H54 (cell line): ENCODE data around the gene XIRP1.

Experiments
- DNase-seq: peaks from one replicate; pipeline ENCODE4 v3.0.0; 2011; ENCODE audit warnings: low spot score, mixed read lengths; ENCODE audit not compliant: insufficient read length
- FAIRE-seq: peaks from 3 replicates; lab custom pipeline; 2011; peaks lifted over from hg19 to GRCh38; lab: Jason Lieb, UNC
- POLR2A ChIP-seq: IDR thresholded peaks from 2 replicates; pipeline ENCODE4 v1.6.1; 2011; ENCODE audit warnings: low read depth, mild to moderate bottlenecking, low read length

XIRP1 gene

GRCh38 chr3:39196671-39197356 lies 4.4 kb upstream of the XIRP1 start:
- FAIRE-seq (no peak), DNase-seq (no peak)
- no peak for TF ChIP-seq POLR2A

- FAIRE-seq: no peak
- no peak for DNase-seq
Observed at GRCh38 chr3:39196034-39196433, 3.6 kb upstream of the XIRP1 start.

GRCh38 chr3:39193391-39193790 lies 996 bp upstream of the XIRP1 start:
- FAIRE-seq (no peak), DNase-seq (no peak)
- TF ChIP-seq POLR2A: no peak

More at GRCh38 chr3:39196034-39196433, 3.6 kb upstream of the XIRP1 start:
- TF ChIP-seq POLR2A: no peak

- no peak for FAIRE-seq
- DNase-seq: no peak
- TF ChIP-seq POLR2A: no peak
Observed at GRCh38 chr3:39191773-39192172, 622 bp downstream of the XIRP1 start.

GRCh38 chr3:39191111-39191510 lies 1.3 kb downstream of the XIRP1 start:
- no peak for FAIRE-seq
- no peak for DNase-seq
- no peak for TF ChIP-seq POLR2A

GRCh38 chr3:39190281-39191025 lies 1.9 kb downstream of the XIRP1 start:
- FAIRE-seq: no peak
- no peak for TF ChIP-seq POLR2A
- no peak for DNase-seq

- DNase-seq (peak; percentile 74), FAIRE-seq (no peak)
- TF ChIP-seq POLR2A: no peak
Observed at GRCh38 chr3:39189959-39190269, 2.5 kb downstream of the XIRP1 start.

- FAIRE-seq (no peak), DNase-seq (no peak)
- TF ChIP-seq POLR2A: no peak
Observed at GRCh38 chr3:39189150-39189958, 3.0 kb downstream of the XIRP1 start.

GRCh38 chr3:39188271-39189149 lies 3.9 kb downstream of the XIRP1 start:
- no peak for TF ChIP-seq POLR2A
- FAIRE-seq (no peak), DNase-seq (no peak)

- FAIRE-seq (no peak), DNase-seq (no peak)
- TF ChIP-seq POLR2A: no peak
Observed at GRCh38 chr3:39187372-39188155, 4.8 kb downstream of the XIRP1 start.

- FAIRE-seq (no peak), DNase-seq (no peak)
- no peak for TF ChIP-seq POLR2A
Observed at GRCh38 chr3:39186692-39187151, 5.7 kb downstream of the XIRP1 start.

GRCh38 chr3:39185959-39186691 lies 6.3 kb downstream of the XIRP1 start:
- no peak for TF ChIP-seq POLR2A
- FAIRE-seq (no peak), DNase-seq (no peak)
